HG03521 (cell line): Measurements from ENCODE around the gene TNKS1BP1.
"Not testable (repeated sequence)": the region's sequence is repeated elsewhere in the genome, so short reads cannot be mapped to it uniquely, and the experiment has no call there.

Source experiments
- ATAC-seq: cut with Tn5 transposase; IDR thresholded peaks from one replicate; pipeline ENCODE4 v1.9.1; 2021; ENCODE audit warnings: mild to moderate bottlenecking, moderate library complexity; ENCODE audit not compliant: unreplicated experiment

TNKS1BP1 gene

DNA sequence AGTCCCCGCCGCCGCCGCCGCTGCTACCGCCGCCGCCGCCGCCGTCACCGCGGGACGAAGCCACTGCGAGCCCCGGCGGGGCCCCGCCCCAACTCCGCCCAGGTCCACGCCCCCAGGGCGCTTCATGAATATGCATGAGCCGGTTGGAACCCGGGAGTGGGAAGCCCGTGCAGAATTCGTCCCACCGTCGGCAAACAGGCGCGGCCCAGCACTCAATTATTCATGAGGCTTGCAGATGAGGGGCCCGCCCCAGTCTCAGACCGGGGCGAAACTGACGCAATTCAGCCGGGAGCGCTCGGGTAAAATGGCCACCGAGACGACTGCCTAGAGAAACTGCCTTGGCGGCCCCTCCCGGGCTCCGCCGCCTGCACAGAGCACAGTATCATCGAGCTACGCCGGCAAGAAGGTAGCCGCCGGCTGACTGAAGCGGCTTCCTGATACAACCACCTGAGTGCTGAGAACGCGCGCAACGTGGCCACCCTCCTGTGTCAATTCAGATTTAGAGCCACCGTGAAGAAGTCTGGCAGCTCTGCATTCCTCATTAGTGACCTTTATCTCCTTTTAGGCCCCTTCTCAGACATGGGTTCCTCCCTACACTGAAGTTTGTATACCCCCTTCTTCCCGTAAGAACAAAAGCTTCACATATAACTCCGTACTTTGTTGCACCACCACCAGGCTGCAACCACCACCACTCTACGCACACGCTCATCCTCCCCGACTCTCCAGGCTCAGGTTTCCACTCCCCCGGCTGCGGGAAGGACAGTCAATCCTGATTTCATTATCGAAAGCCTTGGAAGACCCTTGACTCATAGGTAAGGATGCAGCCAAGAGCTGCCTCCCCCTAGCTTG, at the start of gene TNKS1BP1:
Gene TNKS1BP1, minus strand, starts transcription at position 67 of the 849 bp plus-strand sequence. CDS start 3,067 bp downstream, outside the sequence.
- peak; percentile 91 for ATAC-seq

DNA sequence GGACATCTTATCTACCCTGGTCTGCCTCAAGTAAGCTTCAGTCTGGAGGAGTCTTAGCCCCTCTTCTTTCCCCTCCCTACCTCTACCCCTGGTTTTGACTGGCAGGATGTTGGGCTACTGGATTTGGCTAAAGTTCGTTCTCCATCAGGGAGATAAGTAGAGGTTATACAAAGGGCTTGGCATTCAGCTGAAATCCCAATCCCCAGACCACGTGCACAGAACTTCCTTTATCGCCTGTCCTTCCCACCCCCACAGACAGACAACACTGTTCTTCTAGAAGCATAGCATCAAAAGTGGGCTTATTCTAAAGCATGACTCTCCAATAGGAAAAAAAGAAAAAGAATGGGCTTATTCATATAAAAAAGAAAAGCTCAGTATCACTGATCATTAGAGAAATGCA, 48.4 kb upstream of the TNKS1BP1 start:
- ATAC-seq: no peak

DNA sequence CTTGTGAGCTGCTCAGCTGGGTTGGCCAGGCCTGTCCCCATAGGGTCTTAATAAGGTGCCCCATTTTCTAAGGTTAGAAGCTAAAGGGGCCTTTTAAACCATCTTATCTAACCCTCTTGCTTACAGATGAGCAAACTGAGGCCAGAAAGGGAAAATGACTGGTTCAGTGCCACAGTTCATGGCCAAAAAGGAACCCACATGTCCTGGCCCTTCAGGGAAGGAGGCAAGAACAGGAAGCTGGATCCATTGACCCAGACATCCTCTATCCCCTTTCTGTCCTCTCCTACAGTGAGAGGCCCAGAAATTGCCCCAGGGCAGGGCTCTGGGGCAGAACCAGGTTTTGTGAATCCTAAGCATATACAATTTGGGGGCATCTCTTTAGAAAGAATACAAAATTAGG, 46.2 kb upstream of the TNKS1BP1 start:
- ATAC-seq: no peak

DNA sequence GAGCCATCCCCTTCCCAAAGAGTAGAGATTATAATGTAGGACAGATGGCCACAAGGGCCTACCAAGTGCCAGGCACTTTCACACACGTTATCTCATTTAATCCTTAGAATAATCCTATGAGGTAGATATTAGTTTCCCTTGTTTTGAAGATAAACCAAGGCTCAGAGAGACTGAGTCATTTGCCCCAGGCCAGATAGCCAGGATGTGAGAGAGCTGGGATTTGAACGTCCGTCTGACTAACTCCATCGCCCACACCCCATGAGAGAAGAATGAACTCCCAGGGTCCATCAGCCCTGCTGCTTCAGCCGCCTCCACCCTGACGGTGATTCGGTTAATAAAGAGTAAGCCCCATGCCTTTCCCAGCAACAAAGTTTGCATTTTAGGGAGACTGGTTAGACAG, 45.5 kb upstream of the TNKS1BP1 start:
- no peak for ATAC-seq

GRCh38 chr11:57368845-57369232, 44.1 kb upstream of the TNKS1BP1 start:
- no peak for ATAC-seq

DNA sequence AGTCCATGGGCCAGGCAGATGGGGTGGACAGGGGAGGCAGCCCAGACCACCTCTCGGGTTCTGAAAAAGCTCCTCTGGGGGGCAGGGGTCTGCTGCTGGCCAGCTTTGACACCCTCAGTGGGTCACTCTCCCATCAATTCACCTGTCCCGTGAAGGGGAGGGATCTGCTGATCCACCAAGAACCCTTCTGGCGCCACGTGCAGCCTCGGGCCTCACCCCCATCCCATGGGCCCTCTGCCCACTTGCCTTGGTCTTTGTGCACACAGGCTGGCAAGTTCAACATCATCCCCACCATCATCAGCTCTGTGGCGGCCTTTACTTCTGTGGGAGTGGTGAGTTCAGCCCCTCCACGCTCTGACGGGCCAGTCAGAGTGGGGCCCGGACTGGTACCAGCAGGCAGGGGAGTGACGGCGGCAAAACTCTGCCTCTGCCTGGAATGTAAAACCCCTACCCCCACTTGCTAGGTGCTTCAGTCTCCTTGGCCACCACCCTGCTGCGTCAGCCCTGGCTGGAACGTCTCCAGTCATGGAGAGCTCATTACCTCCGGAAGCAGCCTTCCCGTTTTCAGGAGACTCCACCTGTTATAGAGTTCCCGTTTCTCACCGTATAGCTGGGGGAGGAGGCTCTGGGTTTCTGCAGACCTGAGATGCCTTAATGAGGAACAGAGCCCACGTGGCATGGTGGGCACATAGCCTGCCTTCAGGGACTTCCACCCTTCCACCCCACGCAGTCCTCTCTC, 43.5 kb upstream of the TNKS1BP1 start:
- ATAC-seq: no peak

DNA sequence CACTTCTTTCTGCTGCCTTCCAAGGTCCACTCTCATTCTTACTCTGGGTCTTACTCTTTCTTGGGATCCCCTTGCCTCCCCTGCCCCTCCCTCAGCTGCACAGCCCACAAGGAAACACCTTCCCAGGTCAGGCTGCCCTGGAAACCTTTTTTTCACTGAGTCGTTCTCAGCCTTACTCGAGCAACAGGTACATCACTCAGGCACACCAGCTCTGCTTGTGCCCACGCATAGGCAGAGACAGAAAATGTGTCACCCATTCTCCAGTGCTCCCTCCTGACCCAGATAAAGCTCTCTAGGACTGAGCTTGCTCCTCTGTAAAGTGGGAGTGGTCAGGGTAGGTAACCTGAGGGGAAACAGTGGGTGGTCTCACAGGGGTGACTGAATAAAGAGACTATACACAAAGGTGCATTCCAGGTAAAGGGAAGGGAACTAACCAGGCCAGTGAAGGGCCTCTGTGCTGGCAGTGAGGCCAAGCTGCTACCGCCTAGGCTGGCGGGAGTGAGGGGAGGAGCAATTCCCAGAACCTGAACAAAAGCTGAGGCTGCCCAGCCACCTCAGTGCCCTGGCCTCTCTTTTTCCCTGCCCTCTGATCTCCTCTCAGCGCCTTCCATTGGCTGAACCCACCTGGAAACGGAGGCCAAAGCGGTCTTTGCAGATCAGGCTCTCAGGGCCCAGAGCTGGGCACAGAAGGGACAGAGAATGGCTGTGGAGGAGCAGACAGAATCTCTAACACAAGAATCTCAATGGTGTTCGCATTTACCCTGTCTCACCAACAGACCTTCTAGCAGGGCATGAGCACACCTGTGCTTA, 40.3 kb upstream of the TNKS1BP1 start:
- no peak for ATAC-seq

- no peak for ATAC-seq
Measured at GRCh38 chr11:57363131-57364080, 38.7 kb upstream of the TNKS1BP1 start.

DNA sequence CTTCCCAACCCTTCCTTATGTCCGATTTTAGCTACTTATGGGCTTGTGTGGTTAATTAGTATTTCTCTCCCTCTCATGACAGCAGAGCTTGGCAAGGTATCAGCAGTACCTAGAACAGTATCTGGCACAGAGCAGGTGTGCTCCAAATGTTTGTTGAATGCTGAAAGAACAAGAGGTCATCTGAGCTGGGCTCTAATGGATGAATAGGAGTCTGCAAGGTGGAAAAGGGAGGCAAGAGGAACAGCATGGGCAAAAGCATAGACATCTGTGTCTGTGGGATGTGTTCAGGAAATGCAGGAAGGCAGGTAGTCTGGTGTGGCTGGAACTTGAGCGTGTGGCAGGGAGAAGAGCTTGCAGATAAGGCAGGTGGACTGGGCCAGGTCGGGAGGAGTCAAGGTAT, 37.2 kb upstream of the TNKS1BP1 start:
- ATAC-seq: no peak

GRCh38 chr11:57361420-57361819, 36.7 kb upstream of the TNKS1BP1 start:
- ATAC-seq: not testable (repeated sequence)

GRCh38 chr11:57360991-57361390, 36.2 kb upstream of the TNKS1BP1 start:
- ATAC-seq: no peak

DNA sequence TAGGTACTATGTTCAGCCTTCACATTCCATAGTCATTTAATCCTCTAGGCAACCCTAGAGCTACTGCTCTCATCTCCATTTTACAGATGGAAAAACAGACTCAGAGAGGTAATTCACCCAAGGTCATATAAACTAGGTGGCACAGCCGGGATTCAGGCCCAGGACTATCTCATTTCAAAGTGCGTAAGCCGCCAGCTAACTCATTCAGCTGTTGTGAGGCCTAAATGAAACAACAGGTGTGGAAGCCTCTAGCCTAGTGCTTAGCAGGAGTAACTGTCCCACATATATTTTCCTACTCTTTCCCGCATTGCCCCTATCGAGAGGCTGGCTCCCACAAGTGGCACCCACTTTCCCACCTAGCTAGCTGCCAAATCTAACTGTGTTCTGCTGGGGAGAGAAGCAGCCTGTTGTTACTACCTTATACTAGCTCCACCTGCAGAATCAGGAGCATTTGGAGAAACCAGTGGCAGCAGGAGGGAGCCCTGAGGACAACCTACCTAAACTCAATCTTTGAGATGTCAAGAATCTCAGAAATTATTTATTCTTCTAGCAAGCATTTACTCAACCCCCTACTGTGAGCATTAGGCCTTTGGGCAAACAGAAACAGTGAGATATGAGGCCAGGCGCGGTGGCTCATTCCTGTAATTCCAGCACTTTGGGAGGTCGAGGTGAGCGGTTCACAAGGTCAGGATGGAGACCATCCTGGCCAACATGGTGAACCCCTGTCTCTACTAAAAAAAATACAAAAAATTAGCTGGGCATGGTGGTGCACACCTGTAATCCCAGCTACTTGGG, 35.3 kb upstream of the TNKS1BP1 start:
- ATAC-seq: no peak

- no peak for ATAC-seq
Measured at GRCh38 chr11:57359396-57359795, 34.6 kb upstream of the TNKS1BP1 start.

GRCh38 chr11:57358991-57359390, 34.2 kb upstream of the TNKS1BP1 start:
- no peak for ATAC-seq

DNA sequence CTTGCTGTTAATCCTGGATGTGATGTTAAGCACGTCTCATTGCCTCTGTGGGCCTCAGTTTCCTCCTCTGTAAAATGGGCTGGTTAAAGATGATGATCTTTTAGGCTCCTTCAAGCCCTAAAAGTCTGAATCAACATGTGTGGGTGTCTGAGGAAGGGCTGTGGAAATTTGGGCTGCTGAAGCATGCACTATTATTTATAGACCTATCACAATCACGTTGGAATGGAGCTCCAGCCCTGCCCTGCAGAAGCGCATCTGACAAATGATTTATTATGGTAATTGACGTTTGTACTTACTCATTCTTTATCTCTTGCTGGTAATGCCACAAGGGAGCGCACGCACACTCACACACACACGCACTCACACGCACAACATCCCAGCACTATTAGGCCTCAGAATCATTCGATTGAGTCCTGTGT, 33.8 kb upstream of the TNKS1BP1 start:
- ATAC-seq: no peak

DNA sequence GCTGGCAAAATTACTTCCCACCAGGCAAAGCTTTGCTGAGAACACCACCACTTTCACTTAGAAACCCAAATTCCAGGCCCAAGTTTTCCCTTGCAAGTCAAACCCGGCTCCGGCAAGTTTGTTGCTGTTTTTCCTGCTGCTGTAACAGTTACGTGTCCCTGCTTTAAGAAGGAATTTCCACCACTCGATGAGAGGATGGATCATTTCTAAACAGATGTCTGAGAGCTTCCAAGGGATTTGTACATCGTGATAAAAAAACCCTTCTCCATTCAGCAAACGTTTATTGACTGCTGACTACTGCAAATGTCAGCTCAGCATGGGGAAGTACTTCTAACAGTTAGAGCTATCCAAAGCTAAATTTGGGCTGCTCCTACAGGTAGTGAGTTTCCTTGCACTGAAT, 33.1 kb upstream of the TNKS1BP1 start:
- ATAC-seq: no peak

DNA sequence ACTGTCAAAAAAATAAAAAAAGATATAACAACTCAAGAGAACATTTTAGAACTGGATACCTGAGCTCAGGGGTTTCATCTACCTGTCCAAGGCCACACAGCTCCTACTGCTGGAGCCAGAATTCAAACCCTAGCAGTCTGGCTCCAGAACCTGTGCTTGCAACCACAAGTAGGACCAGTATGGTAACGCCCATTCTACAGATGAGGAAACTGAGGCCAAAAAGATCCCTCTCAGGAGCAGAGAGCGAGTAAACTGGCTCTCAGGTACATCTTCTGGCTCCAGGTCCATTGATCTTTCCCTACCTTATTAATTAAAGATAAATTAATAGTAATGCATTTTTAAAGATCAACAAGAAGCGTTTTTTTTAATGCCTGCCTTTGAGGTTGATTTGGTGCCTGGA, 32.6 kb upstream of the TNKS1BP1 start:
- ATAC-seq: no peak

DNA sequence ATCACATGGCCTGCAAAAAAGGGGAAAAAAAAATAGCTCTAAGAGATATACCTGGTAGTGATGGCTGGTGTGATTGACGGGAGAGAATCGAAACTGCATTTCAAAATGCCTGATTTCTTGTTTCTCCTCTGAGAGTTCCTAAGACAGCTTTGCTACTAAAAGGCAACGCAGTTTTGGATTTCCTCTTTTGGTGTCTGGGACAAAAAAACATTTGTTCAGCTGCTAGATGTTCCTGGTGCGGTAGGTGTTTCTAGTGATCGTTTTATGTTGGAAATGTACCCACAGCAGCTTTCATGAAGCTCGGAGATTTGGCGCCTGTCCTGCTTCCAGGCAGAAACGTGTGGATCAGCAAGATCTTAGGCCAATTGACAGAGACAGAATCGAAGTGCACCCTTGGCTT, 31.5 kb upstream of the TNKS1BP1 start:
- ATAC-seq: no peak

- no peak for ATAC-seq
Measured at GRCh38 chr11:57354699-57355098, 29.9 kb upstream of the TNKS1BP1 start.
